OCI-LY1 (cell line): ENCODE results near the gene SLC6A2.

Source experiments
- EZH2 ChIP-seq: fragments of 200-600 bp; sonication (generic), shearing (Covaris generic); IDR thresholded peaks from 2 replicates; pipeline ENCODE4 v1.8.0; 2017; ENCODE audit warnings: borderline replicate concordance, mixed run types, mild to moderate bottlenecking, antibody characterized with exemption, low read length, moderate library complexity, mixed read lengths
- TF ChIP-seq, protein P1 (sequence below): fragments of 200-600 bp; sonication (generic), shearing (Covaris generic); IDR thresholded peaks from 2 replicates; pipeline ENCODE4 v1.5.1; 2017; ENCODE audit warnings: mild to moderate bottlenecking, antibody characterized with exemption, low read length, moderate library complexity, mixed read lengths

- TF ChIP-seq EZH2, result no peak
- TF ChIP-seq, protein P1, sequence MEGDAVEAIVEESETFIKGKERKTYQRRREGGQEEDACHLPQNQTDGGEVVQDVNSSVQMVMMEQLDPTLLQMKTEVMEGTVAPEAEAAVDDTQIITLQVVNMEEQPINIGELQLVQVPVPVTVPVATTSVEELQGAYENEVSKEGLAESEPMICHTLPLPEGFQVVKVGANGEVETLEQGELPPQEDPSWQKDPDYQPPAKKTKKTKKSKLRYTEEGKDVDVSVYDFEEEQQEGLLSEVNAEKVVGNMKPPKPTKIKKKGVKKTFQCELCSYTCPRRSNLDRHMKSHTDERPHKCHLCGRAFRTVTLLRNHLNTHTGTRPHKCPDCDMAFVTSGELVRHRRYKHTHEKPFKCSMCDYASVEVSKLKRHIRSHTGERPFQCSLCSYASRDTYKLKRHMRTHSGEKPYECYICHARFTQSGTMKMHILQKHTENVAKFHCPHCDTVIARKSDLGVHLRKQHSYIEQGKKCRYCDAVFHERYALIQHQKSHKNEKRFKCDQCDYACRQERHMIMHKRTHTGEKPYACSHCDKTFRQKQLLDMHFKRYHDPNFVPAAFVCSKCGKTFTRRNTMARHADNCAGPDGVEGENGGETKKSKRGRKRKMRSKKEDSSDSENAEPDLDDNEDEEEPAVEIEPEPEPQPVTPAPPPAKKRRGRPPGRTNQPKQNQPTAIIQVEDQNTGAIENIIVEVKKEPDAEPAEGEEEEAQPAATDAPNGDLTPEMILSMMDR, result no peak
Observed at GRCh38 chr16:55698331-55698730, 42.5 kb downstream of the SLC6A2 start.
